IPS-NIHi7 (cell line): ENCODE measurements around the gene CUEDC1.
A peak's percentile ranks its signal among the peaks of the same experiment; 100 is the strongest.

Source experiments
- DNase-seq: peaks from one replicate; pipeline ENCODE4 v3.0.0; 2012; ENCODE audit warnings: mixed read lengths; ENCODE audit errors: extremely low spot score

Gene CUEDC1

DNA sequence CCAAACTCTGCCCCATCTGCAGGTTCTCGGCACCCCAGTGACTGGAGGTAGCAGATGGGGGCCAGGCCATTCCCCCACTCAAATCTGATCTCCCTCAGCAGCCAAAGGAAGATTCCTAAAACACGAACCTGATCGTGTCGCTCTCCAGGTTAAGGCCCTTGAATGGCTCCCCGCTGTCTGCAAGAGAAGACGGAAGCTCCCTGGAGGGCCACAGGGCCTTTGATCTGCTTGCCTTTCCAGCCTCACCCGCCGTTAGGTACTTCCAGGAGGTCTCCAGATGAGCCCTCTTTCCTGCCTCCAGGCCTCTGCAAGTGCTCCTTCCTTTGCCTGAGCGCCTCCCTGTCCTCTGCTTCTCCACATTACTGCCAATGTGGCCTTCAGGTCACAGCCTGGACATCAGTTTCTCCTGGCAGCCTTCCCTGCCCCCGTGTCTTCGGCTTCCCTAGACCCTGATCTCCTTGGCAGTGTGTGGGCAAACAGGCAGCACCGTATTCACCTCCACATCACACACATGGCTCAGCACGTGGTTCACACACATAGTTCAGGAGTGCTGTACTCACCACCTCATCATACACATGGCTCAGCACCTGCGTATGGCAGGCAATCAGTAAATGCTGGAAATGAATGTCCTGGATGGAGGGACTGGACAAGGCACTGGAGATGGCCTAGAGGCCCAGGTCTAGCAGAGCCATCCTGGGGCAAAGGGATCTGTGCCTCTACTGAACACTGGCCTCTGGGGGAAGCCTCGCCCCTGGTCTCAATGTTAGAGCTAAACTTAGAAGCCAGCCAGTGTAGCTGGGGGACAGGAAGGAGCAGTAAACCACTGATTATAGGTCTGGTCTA is 79.0 kb downstream of the CUEDC1 start:
- DNase-seq = peak; percentile 39

- peak; percentile 74 for DNase-seq
These were observed 79.8 kb downstream of the CUEDC1 start for GRCh38 chr17:57875290-57876022.

GRCh38 chr17:57874434-57875289 is 80.5 kb downstream of the CUEDC1 start:
- DNase-seq = peak; percentile 92

GRCh38 chr17:57874058-57874419 is 81.2 kb downstream of the CUEDC1 start:
- no peak for DNase-seq

- no peak for DNase-seq
These were observed 81.8 kb downstream of the CUEDC1 start for GRCh38 chr17:57873261-57874057.

- DNase-seq = no peak
These were observed 82.7 kb downstream of the CUEDC1 start for GRCh38 chr17:57872536-57872935.

- DNase-seq = no peak
These were observed 83.3 kb downstream of the CUEDC1 start for GRCh38 chr17:57871863-57872262.

GRCh38 chr17:57871155-57871554 is 84.1 kb downstream of the CUEDC1 start:
- no peak for DNase-seq

DNA sequence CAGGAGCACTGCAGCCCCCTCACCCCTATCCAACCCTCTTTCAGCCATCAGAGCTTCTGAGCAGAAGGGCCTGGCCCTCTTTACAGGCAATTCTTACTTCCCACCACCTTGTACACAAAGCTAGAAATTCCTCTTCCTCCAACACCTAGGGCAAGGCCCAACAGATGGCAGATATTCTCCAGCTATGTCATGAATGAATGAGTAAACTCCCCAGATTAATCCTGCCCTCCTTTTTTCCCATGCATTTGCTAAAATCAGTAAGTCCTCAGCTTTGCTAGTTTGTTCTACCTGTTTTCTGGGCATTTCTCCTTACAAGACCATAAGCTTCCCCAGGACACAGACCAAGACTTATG is 85.0 kb downstream of the CUEDC1 start:
- no peak for DNase-seq

DNA sequence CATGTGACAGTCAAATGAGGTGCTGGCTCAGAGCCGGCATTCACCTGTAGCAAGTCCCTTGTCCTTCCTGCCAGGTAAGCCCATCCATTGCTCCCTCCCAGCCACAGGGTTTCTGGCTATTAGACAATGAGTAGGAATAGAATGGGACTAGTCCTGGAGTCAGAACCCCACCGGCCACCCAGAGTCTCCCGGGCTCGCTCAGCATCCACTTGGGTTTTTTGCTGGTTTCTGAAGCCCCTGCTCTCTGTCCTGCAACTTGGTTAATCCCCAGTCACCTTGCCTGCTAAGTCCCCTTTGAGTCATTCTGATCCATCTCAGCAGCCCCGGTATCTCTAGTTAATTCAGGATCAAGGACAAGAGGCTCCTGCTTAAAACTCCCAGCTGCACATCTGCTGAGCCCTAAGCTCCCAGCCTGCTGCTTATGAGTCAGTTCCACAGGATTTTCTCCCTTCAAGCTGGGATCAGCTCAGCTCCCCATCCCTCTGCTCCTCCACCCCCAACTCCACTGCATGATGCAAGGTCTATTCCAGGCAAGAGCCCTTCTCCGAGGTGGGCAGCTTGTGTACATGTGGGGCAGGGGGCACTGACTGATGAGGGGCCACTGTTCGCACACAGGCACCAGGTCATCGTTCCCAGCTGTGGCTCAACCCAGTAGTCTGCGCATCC is 85.5 kb downstream of the CUEDC1 start:
- DNase-seq = no peak

DNA sequence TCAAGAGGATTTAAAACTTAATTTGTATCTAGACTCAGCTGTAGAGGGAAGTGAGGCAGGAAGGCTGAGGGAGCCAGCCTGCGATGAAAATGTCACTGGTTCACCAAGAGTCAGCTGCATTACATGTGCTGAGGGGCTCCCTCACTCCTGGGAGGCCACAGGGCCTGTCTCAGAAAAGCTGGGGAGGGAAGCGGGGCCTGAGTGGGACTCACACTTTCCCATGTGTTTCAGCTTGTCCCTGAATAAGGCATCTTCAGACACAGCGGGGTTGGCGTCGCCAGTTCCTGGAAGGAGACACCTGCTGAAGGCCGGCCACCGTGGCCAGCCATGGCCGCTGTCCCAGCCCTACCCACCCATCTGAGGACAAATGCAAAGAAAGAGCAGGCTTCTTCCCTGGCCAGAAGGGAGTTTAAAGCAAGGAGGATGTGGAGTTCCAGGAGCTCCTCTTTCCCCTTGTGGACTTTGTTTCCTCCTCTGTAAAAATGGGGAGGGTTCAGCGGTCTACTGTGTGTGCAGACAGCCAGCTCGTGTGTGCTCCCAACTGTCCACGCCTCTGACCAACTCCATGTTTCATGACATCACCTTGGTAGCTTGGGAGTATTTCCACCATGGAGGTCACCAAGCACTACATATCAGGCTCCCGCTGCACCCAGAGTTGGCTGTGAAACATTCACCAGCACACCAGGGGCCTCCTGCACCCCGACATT is 86.1 kb downstream of the CUEDC1 start:
- DNase-seq = no peak

- peak; percentile 81 for DNase-seq
These were observed 87.0 kb downstream of the CUEDC1 start for GRCh38 chr17:57868007-57868909.

- DNase-seq = no peak
These were observed 88.1 kb downstream of the CUEDC1 start for GRCh38 chr17:57867126-57867525.

DNA sequence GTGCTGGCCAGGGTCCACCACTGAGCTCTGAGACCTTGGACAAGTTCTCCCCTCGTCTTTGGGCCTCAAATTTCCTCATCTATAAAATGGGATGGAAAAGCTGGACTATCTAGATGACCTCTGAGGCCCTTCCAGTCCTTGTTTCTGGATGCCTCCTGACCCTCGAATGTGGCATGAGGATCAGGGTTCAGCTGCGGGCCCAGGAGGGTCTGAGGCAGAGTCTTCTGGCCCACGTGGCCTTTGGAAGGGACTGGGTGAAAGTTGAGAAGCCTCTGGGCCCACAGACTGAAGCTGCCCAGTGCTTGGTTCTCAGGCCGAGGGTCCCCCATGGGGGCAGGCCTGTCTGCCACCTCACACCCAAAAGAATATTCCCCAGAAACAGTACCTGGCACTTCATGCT is 88.5 kb downstream of the CUEDC1 start:
- no peak for DNase-seq

DNA sequence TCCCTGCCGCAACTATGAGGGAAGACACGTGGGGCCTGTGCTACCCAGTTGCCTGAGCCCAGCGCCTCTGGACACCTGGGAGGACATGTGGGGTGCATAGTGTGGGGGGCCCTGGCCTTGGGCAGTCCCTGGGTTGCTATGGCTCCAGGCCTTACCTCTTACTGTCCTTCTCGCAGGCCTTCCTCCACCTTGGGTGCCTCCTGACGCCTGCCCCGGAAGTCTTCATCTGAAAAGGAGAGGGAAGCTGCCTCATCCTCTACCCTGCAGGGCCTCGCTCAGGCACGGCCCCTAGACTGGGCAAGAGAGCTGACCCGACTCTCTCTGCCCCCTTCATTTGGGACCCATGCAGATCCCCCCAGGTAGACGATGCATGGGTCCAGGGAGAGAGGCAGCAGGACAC is 88.9 kb downstream of the CUEDC1 start:
- DNase-seq = no peak

- no peak for DNase-seq
These were observed 90.9 kb downstream of the CUEDC1 start for GRCh38 chr17:57864273-57864672.

- no peak for DNase-seq
These were observed 92.2 kb downstream of the CUEDC1 start for GRCh38 chr17:57862694-57863667.
